Hepatocyte (in vitro differentiated cells): Measurements from ENCODE around the gene ATN1.

Experiments used
- CTCF ChIP-seq: fragments of 200-600 bp; sonication (generic); IDR thresholded peaks from 2 replicates; pipeline ENCODE4 v1.5.1; 2016; ENCODE audit warnings: antibody characterized with exemption, mild to moderate bottlenecking; ENCODE audit not compliant: poor library complexity
- EZH2 ChIP-seq: fragments of 200-600 bp; sonication (generic); IDR thresholded peaks from 2 replicates; pipeline ENCODE4 v1.6.1; 2016; ENCODE audit warnings: antibody characterized with exemption, mild to moderate bottlenecking, borderline replicate concordance
- EZH2phosphoT487 ChIP-seq: fragments of 200-600 bp; sonication (generic); IDR thresholded peaks from one replicate; pipeline ENCODE4 v1.6.1; 2018; ENCODE audit warnings: antibody characterized with exemption, mild to moderate bottlenecking, low read depth, moderate library complexity; ENCODE audit not compliant: unreplicated experiment, severe bottlenecking

GRCh38 chr12:6980075-6980474 lies 52.3 kb downstream of the ATN1 start:
- TF ChIP-seq EZH2, result no peak
- TF ChIP-seq CTCF, result no peak
- TF ChIP-seq EZH2phosphoT487, result no peak
